Measurements from ENCODE around the gene CHD5. TPM values are rescaled to one million over a fixed set of nuclear protein-coding genes. Genes with fewer than 3 reads are reported as not detected.
"Not testable (repeated sequence)": the region's sequence is repeated elsewhere in the genome, so short reads cannot be mapped to it uniquely, and the experiment has no call there.

The CHD5 gene
- total RNA-seq, 1 donor from 2014 or later: 31.4 TPM

DNA sequence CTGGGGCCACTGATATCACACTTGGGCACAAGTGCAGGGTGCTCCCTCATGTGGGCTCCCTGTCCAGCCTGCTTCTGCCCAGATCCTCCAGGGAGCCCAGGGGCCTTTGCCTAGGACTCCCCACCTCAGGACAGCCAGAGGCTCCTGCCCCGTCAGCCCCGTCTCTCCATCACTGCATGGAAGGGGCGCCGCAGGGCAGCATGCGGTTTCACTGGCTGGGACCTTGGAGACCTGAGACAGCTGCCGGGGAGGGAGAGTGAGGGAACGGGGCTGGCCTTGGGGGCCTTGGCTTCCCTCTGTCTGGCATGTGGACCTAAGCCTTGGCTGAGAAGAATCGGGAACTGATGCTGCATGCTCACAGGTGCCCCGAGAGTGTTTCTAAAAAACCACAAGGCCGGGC is 87.9 kb downstream of the CHD5 start:
- DNase-seq (ENCODE audit: low spot score in 2 of 2) (no peak), FAIRE-seq (no peak)

DNA sequence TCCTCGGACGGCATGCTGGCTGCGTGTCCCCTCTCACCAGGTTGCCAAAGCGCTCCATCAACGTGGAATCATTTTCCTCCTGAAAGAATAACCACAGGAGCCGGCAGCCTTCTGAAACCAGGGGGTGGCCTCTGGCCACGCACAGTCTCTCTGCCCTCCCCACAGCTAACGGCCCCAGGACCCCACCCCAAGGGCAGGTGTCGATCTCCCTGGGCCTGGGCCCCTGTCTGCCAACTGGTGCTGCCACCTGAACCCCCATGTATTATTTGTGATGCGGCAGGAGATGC is 88.4 kb downstream of the CHD5 start:
- FAIRE-seq (no peak), DNase-seq (ENCODE audit: low spot score in 2 of 2) (no peak)

DNA sequence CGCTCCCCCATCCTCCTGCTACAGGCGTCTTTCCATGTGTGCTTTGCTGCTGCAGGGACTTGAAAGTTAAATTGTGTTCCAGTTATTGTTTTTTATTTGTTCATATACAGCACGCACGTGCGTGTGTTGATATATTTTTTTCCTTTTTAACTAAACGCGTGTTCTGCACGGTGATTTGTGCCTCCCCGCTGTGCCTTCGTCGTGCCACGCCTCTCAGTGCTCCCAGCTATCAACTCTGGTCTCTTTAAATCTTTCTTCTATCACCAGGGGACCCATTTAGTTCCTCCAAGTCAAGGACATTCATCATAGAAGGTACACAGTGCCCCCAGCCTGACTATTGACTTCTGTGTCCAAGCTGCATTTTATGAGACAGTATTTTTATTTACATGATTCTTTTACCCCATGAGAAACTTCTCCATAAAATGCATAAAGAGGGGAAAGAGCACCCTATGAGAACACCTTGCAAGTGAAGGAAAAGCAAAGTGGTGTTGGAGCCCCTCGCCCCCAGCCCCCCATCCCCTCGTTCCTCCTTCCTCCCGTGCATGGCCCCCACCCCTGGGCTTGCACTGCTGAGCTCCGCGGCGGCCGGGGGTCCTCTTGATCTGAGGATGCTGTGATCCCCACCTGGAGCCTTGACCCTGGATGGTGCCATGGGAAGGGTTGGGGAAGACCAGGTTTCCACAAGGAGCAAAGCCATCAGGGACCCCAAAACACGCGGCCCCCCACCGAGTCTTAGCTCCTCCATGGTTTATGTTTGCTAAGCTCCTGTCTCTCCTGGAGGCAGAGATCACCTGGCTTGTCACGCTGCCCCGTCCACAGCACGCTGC is 88.9 kb downstream of the CHD5 start:
- DNase-seq (ENCODE audit: low spot score in 2 of 2): no peak
- FAIRE-seq: no peak

DNA sequence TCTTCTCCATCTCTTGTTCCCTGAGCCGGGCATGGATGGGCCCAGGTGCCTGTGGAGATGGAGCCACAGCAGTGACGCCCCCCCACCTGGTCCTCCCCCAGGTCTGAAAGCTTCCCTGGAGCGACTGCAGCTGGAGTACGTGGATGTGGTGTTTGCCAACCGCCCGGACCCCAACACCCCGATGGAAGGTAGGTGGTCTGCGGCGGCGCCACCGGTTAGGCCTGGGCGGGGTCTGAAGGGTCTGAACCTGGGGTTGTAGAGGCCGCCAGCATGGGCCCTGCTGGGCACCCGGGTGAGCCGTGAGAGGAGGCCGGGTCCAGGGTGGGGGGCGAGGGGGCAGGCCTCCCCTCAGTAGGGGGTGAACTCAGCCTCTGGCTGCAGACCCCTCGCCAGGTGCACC is 89.8 kb downstream of the CHD5 start:
- DNase-seq (ENCODE audit: low spot score in 2 of 2) (no peak), FAIRE-seq (no peak)

DNA sequence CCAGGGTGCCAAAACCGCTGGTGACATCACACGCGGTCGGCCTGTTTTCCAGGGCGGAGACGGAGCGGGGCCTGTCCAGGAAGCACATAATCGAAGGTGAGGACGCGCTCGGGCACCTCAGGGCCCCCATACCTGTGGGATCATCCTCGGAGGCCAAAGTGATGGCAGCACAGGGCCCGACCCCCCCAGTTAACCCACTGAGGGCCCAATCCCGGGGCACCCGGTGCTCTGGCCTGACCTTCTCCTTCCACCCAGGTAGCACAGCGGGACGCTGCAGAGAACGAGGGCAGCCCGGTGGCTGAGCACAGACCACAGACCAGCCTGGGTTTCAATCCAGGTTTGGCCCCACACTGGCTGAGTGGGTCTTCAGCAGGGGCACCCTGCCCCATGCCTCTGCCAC is 91.2 kb downstream of the CHD5 start:
- no peak for FAIRE-seq
- DNase-seq (ENCODE audit: low spot score in 2 of 2): no peak

DNA sequence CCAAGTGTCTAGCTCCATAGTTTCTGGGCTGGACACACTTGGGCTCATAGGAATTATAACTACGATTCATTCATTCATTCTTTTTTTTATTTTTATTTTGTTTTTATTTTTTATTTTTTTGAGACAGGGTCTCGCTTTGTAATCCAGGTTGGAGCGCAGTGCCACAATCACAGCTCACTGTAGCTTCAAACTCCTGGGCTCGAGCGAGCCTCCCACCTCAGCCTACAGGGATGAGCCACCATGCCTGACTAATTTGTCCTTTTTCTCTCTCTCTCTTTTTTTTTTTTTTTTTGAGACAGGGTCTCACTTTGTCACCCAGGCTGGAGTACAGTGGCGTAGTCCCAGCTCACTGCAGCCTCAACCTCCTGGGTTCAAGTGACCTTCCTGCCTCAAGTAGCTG is 92.2 kb downstream of the CHD5 start:
- DNase-seq (ENCODE audit: low spot score in 2 of 2): no peak
- FAIRE-seq: no peak

DNA sequence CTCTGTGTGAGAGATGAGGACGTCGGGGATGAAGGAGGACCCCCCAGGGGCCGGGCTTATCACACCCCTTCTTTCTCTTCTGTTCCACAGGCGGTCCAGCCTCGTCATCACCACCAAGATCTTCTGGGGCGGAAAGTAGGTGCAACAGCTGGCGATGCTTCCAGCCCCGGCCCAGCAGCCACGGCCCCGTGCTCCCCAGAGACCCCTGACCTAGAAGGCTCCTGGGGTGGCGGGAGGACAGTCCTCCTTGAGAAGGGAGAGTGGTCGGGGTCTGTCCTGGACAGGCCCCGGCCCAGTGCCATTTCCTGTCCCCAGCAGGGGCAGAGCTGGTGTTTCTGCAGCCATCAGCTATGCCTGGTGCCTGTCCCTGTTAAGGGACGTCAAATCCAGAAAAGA is 92.7 kb downstream of the CHD5 start:
- FAIRE-seq: no peak
- DNase-seq (ENCODE audit: low spot score in 2 of 2): no peak

DNA sequence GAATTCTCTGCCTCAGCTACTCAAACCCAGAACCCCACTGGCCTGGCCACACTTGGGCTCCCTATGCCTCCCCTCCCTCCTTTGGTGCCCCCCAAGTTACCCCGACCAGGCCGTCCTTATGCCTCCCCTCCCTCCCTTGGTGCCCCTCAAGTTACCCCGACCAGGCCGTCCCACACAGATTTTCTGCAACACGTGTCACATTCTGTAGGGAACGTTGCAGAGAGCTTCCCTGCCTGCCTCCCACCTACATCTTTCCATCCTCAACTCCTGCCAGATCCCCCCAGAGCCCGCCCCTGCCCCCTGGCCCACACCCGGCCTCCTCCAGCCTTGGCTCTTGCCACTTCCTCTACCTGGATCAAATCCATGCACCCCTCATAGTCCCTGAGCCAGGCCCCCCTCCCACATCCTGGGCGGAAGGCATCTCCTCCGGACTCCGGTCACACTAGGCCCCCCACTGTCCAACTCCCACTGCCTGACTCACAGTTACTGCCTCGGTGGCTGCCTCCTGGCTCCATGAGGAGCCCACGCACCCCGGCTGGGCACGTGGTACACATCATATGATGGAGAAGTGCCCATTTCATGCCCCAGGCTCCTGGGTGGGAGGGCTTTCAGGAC is 93.3 kb downstream of the CHD5 start:
- DNase-seq (ENCODE audit: low spot score in 2 of 2) (no peak), FAIRE-seq (no peak)

DNA sequence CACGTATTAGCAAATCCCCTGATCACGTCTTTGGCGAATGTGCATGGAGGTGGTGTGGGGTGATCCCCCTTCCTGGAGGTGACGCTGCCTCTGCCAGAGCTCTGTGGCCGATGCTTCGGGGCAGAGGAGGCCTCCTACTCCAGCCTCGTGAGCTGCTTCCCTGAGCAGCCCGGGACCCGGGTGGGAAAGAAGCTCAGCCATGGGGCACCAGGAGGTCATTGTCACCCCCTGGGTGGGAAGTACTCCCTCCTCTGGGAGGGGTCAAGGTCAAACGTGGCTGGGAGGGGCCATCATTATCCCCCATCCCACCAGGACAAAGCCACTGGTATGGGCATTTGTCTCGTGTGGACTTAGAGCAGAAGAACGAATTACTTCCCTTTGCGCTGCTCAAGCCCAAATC is 93.8 kb downstream of the CHD5 start:
- DNase-seq (ENCODE audit: low spot score in 2 of 2) (no peak), FAIRE-seq (no peak)

DNA sequence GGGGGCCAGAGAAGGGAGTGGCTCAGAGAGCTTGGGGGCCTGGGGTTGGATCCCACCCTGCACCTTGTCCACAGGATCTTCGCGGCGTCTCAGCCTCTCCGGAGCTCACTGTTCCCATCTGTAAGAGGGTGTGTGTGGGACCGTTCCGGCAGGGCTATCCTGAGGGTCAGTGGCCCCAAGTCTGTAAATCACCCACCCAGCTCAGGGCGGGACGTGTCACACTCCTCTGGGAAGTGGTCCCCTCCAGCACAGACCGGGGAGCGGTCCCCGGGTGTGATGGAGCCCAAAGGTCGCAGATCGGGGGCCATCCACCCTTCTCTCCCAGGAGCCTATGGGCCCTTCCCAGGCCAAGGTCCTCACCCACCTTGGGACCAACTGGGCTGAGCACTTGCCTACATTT is 94.5 kb downstream of the CHD5 start:
- DNase-seq (ENCODE audit: low spot score in 2 of 2) (no peak), FAIRE-seq (no peak)

DNA sequence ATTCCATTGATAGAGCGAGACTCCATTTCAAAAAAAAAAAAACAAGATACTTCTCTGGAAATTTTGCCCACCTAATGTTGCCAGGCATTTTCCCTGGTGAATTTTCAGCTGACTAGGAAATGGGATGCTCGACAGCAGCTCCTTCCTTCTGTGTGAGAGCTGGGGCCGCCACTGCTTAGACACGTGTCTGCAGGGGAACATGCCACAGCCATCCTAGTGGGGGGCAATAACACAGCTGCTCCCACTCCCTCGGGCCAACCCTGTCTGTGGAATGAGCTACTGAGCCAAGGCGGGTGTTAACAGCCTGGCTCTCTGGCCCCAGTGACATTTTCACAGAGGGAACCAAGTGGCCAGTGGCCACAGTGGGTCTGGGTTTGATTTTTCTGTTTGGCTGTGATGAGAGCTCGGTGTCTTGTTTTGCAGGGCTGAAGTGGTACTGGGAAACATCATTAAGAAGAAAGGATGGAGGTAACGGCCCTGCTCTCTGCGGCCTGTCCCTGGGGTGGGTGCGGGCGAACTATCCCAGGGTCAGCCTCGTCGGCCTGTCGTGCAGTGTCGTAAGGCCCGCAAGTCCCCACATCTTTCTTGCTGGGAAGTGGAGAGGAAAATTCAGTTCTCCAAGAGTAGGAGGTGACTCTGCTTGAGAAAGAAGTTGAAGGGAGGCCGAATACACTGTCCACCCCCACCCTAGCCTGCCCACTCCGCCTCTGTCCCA is 95.2 kb downstream of the CHD5 start:
- DNase-seq (ENCODE audit: low spot score in 2 of 2) (no peak), FAIRE-seq (no peak)

DNA sequence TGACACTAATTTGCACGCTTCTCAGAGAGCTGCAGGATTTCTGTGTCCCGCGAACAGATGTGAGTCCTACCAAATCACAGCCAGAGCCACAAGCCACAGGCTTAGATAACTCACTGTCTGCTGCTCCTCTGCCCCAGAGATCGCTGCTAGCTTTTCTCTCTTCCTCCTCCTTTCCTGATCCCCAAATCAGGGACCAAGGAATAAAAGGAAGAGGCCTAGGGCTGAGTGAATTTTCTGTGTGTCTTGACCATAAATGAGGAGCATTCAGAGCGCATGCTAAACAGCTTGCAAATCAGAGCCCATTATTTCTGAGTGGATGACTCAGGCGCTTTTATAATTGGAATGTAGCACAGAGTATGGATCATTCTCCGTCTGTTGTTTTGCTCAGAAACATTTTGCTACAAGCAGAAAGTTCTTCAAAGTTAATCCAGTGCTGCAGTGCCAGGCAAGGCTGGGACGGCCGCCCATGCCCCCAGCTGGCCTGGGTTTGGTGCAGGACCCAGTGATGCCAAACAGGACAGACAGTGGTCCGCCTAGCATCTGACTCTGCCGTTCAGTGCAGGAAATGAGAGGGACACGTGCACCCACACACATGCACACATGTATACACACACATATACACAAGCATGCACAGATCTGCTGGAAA is 96.2 kb downstream of the CHD5 start:
- FAIRE-seq (no peak), DNase-seq (ENCODE audit: low spot score in 2 of 2) (no peak)

DNA sequence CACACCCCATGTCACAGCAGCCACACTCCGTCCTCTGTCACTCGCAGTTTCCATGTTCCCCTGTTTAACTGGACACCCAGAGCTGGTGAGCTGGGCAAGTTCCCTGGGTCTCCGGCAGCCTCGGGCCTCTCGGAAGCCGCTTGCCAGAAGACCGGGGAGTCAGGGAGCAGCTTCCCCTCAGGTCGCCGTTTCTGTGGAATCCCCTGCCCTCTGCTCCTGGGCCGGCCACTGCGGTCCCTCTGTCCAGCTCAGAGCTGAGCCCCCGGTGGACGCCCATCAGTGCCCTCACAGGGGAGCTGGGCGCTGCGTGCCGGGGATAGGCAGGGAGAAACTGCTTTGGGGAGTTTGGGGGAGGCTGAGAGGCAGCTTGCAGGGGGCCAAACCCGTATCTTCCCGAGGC is 96.7 kb downstream of the CHD5 start:
- DNase-seq (ENCODE audit: low spot score in 2 of 2) (no peak), FAIRE-seq (no peak)

DNA sequence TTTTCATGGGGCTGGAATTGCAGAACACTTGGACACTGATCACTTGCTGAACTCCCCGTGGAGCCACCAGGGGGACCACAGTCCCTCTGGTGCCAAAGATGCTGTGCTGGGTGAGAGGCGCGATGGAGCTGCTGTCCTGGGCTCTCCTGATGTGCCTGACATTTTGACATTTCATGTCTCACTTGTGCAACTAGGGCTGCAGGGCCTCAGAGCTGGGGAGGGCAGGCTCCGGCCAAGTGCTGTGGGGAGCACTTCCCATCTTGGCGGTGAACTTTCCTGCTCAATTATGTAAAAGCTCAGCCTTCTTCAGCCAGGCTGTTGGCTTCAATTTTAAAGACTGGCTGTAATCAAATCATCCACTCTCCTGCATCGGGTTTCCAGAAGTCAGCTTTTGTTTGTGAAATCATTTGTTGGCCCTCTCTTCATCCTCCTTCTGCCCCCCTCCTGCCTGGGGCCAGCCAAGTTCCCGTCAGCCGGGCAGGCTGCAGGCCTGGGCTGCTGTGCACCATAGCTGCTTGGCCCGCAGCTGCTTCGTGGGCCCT is 97.6 kb downstream of the CHD5 start:
- no peak for DNase-seq (ENCODE audit: low spot score in 2 of 2)
- FAIRE-seq: no peak

DNA sequence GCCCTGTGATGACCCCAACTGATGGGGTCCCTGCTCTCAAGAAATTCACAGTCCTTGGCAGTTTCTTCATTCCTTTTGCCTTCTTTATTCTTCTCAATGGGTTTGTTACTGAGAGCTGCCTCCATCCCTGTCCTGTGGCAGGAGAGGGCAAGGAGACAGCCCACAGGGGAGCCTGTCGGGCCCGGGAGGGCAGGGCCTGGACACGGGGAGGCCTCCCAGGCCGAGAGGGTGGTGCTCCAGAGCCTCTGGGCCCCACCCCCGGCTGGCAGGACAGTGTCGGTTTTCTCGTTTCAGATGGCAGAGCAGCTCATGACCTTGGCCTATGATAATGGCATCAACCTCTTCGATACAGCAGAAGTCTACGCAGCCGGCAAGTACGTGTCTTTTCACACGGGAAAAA is 98.2 kb downstream of the CHD5 start:
- FAIRE-seq (no peak), DNase-seq (ENCODE audit: low spot score in 2 of 2) (no peak)

DNA sequence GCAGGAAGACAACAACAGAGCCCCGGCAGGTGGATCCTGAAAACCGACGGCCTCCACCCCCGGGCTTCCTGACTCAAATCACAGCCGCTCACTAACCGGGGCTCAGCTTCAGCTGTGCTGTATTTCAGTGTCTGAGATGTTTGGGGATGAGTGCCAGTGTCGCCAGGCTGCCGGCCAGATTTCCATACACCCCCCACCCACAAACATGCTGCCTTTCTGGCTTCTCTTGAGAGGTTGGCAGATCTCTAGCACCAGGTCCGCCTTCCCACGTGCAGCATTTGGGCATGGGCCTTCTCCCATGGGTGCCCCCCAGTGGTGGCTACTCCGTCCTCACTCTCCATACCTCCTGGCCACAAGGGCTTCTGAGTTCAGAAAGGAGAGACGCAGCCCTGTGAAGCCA is 99.7 kb downstream of the CHD5 start:
- no peak for DNase-seq (ENCODE audit: low spot score in 2 of 2)
- no peak for FAIRE-seq

DNA sequence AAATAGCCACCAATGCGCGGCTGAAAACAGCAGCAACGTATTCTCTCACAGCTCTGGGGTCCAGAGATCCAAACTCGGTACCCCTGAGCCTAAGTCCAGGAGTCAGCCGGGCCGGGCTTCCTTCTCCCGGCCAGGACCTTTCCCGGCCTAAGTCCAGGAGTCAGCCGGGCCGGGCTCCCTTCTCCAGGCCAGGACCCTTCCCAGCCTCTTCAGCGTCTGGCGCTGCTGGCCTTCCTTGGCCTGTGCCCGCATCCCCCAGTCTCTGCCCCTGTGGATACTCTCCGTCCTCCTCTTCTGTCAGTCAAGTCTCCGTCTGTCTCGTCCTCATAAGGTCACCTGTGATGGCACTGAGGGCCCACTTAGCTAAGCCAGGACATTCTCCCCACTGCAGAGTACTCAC is 102.2 kb downstream of the CHD5 start:
- FAIRE-seq (no peak), DNase-seq (ENCODE audit: low spot score in 2 of 2) (no peak)

DNA sequence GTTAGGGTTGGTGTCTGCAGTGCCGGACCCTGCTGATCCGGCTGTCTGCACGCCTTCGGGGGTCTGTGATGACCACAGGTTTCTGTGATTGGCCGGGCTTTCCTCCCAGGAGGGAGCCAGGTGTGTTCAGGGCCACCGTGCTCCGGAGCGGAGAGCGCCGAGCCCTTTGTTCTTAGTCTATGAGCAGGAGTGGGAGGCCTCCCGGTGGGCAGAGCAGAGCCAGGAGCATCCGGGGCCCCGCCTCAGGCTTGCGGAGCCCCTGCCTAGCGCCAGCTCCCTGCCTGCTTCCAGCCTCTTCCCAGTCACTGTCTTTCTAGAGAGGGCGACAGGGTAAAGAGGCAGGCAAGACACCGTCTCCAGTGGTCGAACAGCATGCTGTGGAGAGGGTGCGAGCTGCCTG is 102.6 kb downstream of the CHD5 start:
- FAIRE-seq (no peak), DNase-seq (ENCODE audit: low spot score in 2 of 2) (no peak)

DNA sequence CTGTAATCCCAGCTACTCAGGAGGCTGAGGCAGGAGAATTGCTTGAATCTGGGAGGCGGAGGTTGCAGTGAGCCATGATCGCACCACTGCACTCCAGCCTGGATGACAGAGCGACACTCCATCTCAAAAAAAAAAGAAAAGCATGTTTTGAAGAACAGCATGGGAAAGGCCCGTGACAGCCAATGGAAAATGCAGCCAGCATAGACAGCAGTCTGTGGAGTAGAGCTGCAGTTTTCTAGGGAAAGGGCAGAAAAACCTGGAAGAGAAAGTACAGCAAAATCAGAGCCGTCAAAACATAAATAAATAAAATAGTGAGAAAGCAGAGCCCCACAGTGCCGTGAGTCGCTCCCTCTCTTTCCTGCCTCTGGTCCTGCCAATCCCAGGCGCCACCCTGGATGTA is 103.1 kb downstream of the CHD5 start:
- not testable (repeated sequence) for FAIRE-seq; DNase-seq (ENCODE audit: low spot score in 2 of 2)

DNA sequence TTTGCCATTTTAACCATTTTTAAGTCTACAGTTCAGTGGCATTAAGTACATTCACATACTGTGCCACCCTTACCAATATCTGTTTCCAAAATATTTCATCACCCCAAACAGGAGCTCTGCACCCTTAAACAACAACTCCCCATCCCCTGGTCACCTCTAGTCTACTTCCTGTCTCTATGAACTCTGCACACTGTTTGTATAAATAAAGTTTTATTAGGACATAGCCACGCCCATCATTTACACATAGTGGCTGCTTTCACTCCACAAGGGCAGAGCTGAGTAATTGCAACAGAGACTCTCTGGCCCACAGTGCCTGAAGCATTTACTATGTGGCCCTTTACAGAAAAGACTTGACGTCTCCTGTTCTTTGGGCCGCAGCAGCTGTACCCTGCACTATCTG is 104.4 kb downstream of the CHD5 start:
- FAIRE-seq: no peak
- DNase-seq (ENCODE audit: low spot score in 2 of 2): no peak

DNA sequence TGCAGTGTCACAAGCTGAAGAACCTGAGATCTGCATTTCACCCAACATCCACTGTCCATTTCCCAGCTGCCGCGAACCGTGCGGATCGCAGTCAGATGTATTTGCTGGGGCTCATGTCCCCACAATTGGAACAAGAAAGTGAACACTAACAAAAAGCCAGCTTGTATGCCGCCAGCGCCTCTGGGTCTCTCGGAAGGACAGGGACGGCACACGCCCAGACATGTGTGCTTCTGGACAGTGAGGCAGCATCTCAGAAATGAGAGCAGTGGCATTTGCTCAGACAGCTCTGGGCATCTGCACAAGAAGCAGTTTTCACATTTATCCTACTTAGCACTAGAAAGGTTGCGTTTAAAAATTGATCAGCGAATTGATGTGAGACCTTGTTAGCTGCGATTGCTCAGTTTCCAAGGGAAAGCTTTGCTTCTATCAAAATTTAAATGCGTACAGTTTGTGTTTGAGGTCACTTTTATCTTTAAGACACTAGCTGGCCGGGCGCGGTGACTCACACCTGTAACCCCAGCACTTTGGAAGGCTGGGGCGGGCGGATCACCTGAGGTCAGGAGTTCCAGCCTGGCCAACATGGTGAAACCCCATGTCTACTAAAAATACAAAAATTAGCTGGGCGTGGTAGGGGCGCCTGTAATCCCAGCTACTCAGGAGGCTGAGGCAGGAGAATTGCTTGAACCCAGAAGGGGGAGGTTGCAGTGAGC is 105.8 kb downstream of the CHD5 start:
- no peak for FAIRE-seq
- no peak for DNase-seq (ENCODE audit: low spot score in 2 of 2)
